GM13977 (cell line): ENCODE data around the gene KCNK15.

Experiments
- DNase-seq: peaks from one replicate; pipeline ENCODE4 v3.0.0; 2012; ENCODE audit warnings: low spot score
- in situ Hi-C: fragments of 300-500 bp; cut with MboI; formaldehyde crosslinking; loops from one replicate; pipeline ENCODE4 v1.12.0; 2022; ENCODE audit warnings: low sequenced_read_pairs, low pct_unique_long_range_greater_than_20kb, mixed read lengths, inconsistent platforms; ENCODE audit not compliant: unreplicated experiment
- TF ChIP-seq, protein P1 (sequence below): IDR thresholded peaks from 2 replicates; pipeline ENCODE4 v1.5.1; 2012; ENCODE audit warnings: mild to moderate bottlenecking, control low read depth; ENCODE audit not compliant: insufficient read depth; ENCODE audit errors: extremely low read depth, missing control alignments

KCNK15 gene

DNA sequence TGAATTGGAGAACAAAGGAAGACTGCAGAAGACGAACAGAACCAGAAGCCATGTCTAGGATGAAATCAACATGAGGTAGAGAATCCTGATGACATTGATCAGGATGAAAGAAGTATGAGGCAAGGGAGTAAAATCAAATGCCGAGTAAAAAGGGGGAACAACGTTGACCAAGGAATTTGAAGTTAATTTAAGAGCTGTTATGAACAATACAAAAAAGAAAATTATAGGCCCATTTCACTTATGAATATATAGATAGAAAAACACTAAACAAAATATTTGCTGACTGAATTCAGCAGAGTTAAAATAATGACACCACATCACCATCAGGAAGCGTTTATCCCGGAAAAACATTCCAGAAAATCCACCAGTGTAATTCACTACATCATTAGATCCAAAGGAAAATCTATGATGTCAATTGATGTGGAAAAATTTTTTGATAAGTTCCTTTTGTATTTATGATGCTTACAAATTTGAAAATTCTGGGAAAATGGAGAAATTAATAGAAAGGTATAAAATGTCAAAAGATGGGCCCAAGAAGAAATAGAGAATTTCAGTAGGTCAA, 38.6 kb upstream of the KCNK15 start:
- TF ChIP-seq, protein P1, sequence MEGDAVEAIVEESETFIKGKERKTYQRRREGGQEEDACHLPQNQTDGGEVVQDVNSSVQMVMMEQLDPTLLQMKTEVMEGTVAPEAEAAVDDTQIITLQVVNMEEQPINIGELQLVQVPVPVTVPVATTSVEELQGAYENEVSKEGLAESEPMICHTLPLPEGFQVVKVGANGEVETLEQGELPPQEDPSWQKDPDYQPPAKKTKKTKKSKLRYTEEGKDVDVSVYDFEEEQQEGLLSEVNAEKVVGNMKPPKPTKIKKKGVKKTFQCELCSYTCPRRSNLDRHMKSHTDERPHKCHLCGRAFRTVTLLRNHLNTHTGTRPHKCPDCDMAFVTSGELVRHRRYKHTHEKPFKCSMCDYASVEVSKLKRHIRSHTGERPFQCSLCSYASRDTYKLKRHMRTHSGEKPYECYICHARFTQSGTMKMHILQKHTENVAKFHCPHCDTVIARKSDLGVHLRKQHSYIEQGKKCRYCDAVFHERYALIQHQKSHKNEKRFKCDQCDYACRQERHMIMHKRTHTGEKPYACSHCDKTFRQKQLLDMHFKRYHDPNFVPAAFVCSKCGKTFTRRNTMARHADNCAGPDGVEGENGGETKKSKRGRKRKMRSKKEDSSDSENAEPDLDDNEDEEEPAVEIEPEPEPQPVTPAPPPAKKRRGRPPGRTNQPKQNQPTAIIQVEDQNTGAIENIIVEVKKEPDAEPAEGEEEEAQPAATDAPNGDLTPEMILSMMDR, result no peak
- in situ Hi-C loops, result no loop called here
- DNase-seq, result no peak

DNA sequence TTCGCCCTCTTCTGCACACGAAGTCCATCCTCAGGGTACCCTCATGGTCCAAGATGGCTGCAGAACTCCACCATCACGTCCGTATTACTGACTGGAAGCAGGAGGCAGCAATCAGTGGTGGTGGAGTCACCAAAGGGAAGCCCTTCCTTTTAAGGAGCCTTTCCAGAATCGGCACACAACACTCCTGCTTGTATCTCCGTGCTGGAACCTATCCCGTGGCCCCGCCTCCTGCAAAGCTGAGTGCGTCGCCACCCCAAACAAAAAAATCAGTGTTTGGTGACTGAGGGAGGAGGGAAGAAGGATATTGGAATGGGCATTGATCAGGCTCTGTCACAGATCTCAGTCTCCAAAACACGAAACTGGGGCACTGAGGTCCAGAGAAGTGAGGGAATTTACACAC, 36.3 kb upstream of the KCNK15 start:
- in situ Hi-C loops, result no loop called here
- no peak for DNase-seq
- TF ChIP-seq, protein P1, result no peak

DNA sequence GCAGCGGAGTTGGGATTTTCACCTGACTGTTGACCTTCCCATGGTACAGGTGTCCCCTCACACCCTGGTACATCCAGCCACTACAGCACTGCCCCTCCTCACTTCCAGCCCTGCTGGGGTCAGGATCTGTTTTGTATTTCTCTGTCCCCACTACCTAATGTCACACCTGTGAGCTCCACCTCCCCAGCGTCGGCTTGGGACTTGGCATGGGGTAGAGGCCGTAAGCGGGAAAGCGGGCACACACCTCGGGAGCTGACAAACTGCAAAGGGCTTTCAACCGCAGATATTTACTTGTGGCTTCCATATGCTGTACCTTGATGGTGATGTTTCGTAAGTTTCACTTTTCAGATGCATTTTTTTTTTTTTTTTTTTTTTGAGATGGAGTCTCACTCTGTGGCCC, 35.9 kb upstream of the KCNK15 start:
- in situ Hi-C loops, result no loop called here
- DNase-seq, result no peak
- TF ChIP-seq, protein P1, result no peak

DNA sequence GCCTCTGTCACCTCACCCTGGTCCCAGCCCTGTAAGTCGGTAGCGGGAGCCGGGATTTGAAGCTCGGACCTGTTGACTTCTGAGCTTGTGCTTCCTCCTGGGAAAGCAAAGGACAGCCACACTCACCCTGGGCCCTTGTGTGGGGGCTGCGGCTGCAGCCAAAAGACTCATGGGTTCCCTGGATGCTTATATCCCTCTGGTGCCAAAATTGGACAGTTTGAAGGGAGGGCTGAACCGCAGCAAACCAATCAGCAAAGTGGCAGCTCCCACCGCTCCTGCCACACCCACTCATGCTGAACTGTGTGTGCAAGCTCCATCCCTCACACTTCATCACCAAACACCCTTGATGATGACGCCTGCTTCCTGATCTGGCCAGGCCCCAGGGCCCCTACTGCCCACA, 34.4 kb upstream of the KCNK15 start:
- no peak for DNase-seq
- TF ChIP-seq, protein P1, result no peak
- in situ Hi-C loops, result no loop called here

DNA sequence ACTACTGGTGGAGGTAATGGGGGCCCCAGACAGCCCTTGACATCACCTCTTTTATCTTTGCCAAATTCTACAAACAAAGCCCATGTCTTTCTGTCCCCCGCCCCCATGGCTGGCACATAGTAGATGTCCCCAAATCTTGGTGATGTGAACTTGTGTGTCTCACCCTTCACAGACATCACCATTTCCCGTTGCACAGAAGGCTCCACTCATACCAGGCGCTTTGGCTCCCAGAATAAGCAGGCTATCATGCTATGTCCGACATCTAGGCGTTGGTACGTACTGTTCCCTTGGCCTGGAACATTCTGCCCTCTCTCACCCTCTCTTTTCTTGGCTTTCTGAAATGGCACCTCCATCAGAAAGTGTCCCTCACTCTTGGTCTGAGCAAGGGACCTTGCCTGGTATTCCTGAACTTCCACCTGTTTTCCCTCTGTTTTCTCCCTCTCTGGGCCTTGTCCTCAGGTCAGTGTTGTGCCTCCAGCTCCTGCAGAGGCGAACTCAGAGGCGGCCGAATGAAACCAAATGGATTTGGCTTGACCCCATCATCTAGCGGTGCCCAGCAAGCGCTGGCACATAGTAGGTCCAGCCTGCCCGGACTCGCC, 31.5 kb upstream of the KCNK15 start:
- DNase-seq, result no peak
- in situ Hi-C loops, result no loop called here
- TF ChIP-seq, protein P1, result no peak

DNA sequence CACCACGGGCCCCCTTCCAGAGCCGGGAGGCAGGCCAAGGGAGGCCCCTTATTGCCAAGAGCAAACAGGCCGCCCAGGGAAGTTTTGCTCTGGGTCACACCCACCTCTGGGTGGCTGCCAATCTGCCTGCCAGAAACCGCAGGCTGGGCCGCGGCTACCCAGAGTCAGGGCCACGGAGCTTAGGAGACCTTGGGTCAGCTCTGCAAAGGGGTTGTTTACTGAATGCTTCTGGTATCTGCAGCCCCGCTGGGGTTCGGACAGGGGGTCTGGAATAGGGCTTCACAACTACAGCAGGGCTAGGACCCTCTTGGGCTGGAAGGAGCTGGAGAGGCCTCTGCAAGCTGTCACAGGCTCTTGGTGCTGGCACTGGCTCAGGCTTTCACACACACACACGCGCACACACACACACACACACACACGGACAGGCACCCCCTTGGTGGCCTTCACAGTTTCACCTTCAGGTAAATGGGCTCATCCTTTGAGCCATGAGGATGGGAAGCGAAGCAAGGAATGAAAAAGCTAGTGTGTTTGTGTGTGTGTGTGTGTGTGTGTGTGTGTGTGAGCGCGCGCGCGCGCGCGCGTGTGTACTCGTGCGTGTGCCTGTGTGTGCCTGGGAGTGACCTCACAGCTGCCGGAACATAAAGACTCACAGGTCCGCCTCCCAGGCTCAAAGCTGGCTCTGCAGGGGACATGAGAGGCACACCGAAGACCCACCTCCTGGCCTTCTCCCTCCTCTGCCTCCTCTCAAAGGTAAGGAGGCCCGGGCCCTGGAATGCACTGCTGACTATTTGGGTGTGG, 30.8 kb upstream of the KCNK15 start, which contains the start of gene CCN5:
Gene CCN5 (plus strand): TSS at position 669 of the 798 bp plus-strand sequence. CDS start 22 bp downstream, at position 691.
- no peak for DNase-seq
- in situ Hi-C loops, result no loop called here
- TF ChIP-seq, protein P1, result no peak
